H1 (cell line): Measurements from ENCODE around the gene SPRYD4. TPM values are rescaled to one million over a fixed set of nuclear protein-coding genes. Genes with fewer than 3 reads are reported as not detected.

Source experiments
- ASH2L ChIP-seq: fragments of 200-600, 300-600 bp; sonication (generic); IDR thresholded peaks from one replicate; pipeline ENCODE4 v1.7.1; 2017; ENCODE audit warnings: low read length
- BRCA1 ChIP-seq: IDR thresholded peaks from 2 replicates; pipeline ENCODE4 v1.6.1; 2012; ENCODE audit warnings: low read depth, low read length, improper control_type of control experiment
- CREB1 ChIP-seq: IDR thresholded peaks from 2 replicates; pipeline ENCODE4 v1.6.1; 2012; ENCODE audit warnings: inconsistent platforms
- PHF8 ChIP-seq: fragments of 200-600 bp; sonication (generic); conservative IDR thresholded peaks from 2 replicates; pipeline ENCODE4 v1.7.1; 2012; ENCODE audit warnings: low read depth, mild to moderate bottlenecking, inconsistent platforms, low read length, moderate library complexity
- POLR2A ChIP-seq, 2 experiments: IDR thresholded peaks; 1 replicate in 1 of 2; 2 replicates in 1 of 2; pipeline ENCODE4 v1.6.1; 2011; ENCODE audit warnings: low read depth in 2 of 2, low read length in 2 of 2, mild to moderate bottlenecking in 2 of 2; ENCODE audit errors: control extremely low read depth in 1 of 2
- SIN3A ChIP-seq, 2 experiments: IDR thresholded peaks in 1 of 2; conservative IDR thresholded peaks in 1 of 2; 2 replicates each; pipeline ENCODE4 v1.6.1; 2011 to 2012; ENCODE audit warnings: low read length in 2 of 2, improper control_type of control experiment in 1 of 2, low read depth in 1 of 2, mild to moderate bottlenecking in 1 of 2
- polyA plus RNA-seq, 7 experiments: library from polyadenylated mRNA; depleted of rRNA in 3 of 7; stranded (reverse) in 5 of 7; unstranded in 2 of 7; fragments of >200 nt in 5 of 7; fragments of 200-250 nt in 2 of 7; gene quantifications; 1 replicate in 5 of 7; 2 replicates in 1 of 7; 4 replicates in 1 of 7; pipeline versions ENCODE4 v1.2.1 to v1.2.3, GENCODE V29; 2011 to 2013; ENCODE audit warnings: missing spikeins in 2 of 7, mixed read lengths in 2 of 7
- total RNA-seq: library from RNA; stranded (reverse); fragmentation: NEBNext Ultra II Directional; extraction: Animal tissue kit (Norgen Biotek cat#: 25700); gene quantifications from 2 replicates; pipeline ENCODE4 v1.2.1, GENCODE V29; 2021
- TF ChIP-seq, protein P1 (sequence below): IDR thresholded peaks from 2 replicates; pipeline ENCODE4 v1.6.1; 2011; ENCODE audit warnings: low read depth, mild to moderate bottlenecking, low read length; ENCODE audit not compliant: insufficient read depth
- TF ChIP-seq, protein P2 (sequence below): IDR thresholded peaks from 2 replicates; pipeline ENCODE4 v1.6.1; 2011; ENCODE audit warnings: low read length, improper control_type of control experiment

Gene SPRYD4
- total and polyA plus RNA-seq, 2 of the 8 experiments (the other 6 are each of a cell fraction or from before 2014, with no cell fraction given) = 4.3 to 5.3 TPM

- TF ChIP-seq ASH2L (peak; percentile 73), SIN3A (conservative IDR thresholded peaks at IDR 0.05 in 1 of 2, IDR thresholded peaks at IDR 0.05 in 1 of 2; ENCODE audit: low read depth in 1 of 2, low read length in 2 of 2) (peak in 1 of 2 experiments; percentile 81; a peak in 2 of 4 replicates), BRCA1 (no peak), CREB1 (peak; percentile 91), POLR2A (IDR thresholded peaks at IDR 0.05; ENCODE audit: control extremely low read depth in 1 of 2, low read depth in 2 of 2, low read length in 2 of 2) (no peak; a peak in 1 of 3 replicates), PHF8 (peak; percentile 45; the same call in 1 of the 2 replicates)
- TF ChIP-seq, protein P1, sequence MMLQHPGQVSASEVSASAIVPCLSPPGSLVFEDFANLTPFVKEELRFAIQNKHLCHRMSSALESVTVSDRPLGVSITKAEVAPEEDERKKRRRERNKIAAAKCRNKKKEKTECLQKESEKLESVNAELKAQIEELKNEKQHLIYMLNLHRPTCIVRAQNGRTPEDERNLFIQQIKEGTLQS = 0 out of 2 replicates have a peak, but pooled peaks have one; percentile 48
- TF ChIP-seq, protein P2, sequence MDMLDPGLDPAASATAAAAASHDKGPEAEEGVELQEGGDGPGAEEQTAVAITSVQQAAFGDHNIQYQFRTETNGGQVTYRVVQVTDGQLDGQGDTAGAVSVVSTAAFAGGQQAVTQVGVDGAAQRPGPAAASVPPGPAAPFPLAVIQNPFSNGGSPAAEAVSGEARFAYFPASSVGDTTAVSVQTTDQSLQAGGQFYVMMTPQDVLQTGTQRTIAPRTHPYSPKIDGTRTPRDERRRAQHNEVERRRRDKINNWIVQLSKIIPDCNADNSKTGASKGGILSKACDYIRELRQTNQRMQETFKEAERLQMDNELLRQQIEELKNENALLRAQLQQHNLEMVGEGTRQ = peak; percentile 48; the same call in 1 of the 2 replicates
Observed at GRCh38 chr12:56487448-56488040, 19.2 kb downstream of the SPRYD4 start (continued).
